HEK293T (cell line): Measurements from ENCODE around the gene HOXD12.

Experiments
- CTCF ChIA-PET: fragments of 350-600 bp; formaldehyde crosslinking; extraction: SDS; loops from one replicate; lab custom pipeline; 2021; ENCODE audit warnings: antibody characterized with exemption, inconsistent platforms; lab: Yijun Ruan, JAX
- POLR2A ChIA-PET: fragments of 350-600 bp; formaldehyde crosslinking; extraction: SDS; loops from one replicate; lab custom pipeline; 2020; ENCODE audit warnings: antibody characterized with exemption, inconsistent platforms; lab: Yijun Ruan, JAX
- DNase-seq: peaks from one replicate; pipeline ENCODE4 v3.0.0; 2012; ENCODE audit warnings: mixed read lengths; ENCODE audit errors: extremely low spot score
- ARNT ChIP-seq: fragments of 450-650 bp; IDR thresholded peaks from 2 replicates; pipeline ENCODE4 v1.6.1; 2017; ENCODE audit warnings: mild to moderate bottlenecking
- BHLHE40 ChIP-seq: fragments of 450-650 bp; IDR thresholded peaks from 2 replicates; pipeline ENCODE4 v1.6.1; 2016; ENCODE audit warnings: mild to moderate bottlenecking, moderate library complexity, borderline replicate concordance
- CTBP1 ChIP-seq: fragments of 450-650 bp; IDR thresholded peaks from 2 replicates; pipeline ENCODE4 v1.6.1; 2016; ENCODE audit warnings: borderline replicate concordance
- FOXA1 ChIP-seq: fragments of 450-650 bp; IDR thresholded peaks from 2 replicates; pipeline ENCODE4 v1.6.1; 2016; ENCODE audit warnings: mild to moderate bottlenecking
- FOXM1 ChIP-seq: fragments of 450-650 bp; IDR thresholded peaks from 2 replicates; pipeline ENCODE4 v1.6.1; 2017; ENCODE audit warnings: mild to moderate bottlenecking, borderline replicate concordance
- HDGF ChIP-seq: fragments of 450-650 bp; IDR thresholded peaks from 2 replicates; pipeline ENCODE4 v1.6.1; 2017; ENCODE audit warnings: antibody characterized with exemption, borderline replicate concordance
- L3MBTL2 ChIP-seq: fragments of 450-650 bp; conservative IDR thresholded peaks from 2 replicates; pipeline ENCODE4 v1.6.1; 2016; ENCODE audit warnings: mild to moderate bottlenecking
- LEF1 ChIP-seq: fragments of 450-650 bp; IDR thresholded peaks from 2 replicates; pipeline ENCODE4 v1.6.1; 2017; ENCODE audit warnings: mild to moderate bottlenecking, borderline replicate concordance
- NFRKB ChIP-seq: fragments of 450-650 bp; IDR thresholded peaks from 2 replicates; pipeline ENCODE4 v1.6.1; 2016; ENCODE audit warnings: mild to moderate bottlenecking, moderate library complexity
- PKNOX1 ChIP-seq: fragments of 450-650 bp; IDR thresholded peaks from 2 replicates; pipeline ENCODE4 v1.6.1; 2016
- SP1 ChIP-seq: fragments of 450-650 bp; IDR thresholded peaks from 2 replicates; pipeline ENCODE4 v1.6.1; 2017
- SUZ12 ChIP-seq: fragments of 450-650 bp; IDR thresholded peaks from 2 replicates; pipeline ENCODE4 v1.6.1; 2016; ENCODE audit warnings: mild to moderate bottlenecking
- TARDBP ChIP-seq: fragments of 450-650 bp; IDR thresholded peaks from 2 replicates; pipeline ENCODE4 v1.6.1; 2016
- ZNF384 ChIP-seq: fragments of 450-650 bp; IDR thresholded peaks from 2 replicates; pipeline ENCODE4 v1.6.1; 2016

The HOXD12 gene

GRCh38 chr2:176122052-176122682 is 22.6 kb downstream of the HOXD12 start:
- no peak for TF ChIP-seq CTBP1
- TF ChIP-seq ZNF384, result no peak
- TF ChIP-seq FOXM1, result no peak
- TF ChIP-seq FOXA1, result no peak
- DNase-seq, result no peak
- CTCF ChIA-PET, result no interaction called here
- POLR2A ChIA-PET, result interaction anchor here (1.5 kb wide), 1 partner anchor 17 kb away, joined by 5 read pairs; no protein-coding TSS in a partner anchor

GRCh38 chr2:176122683-176123410 is 23.3 kb downstream of the HOXD12 start, which contains the start of gene HOXD9:
Gene HOXD9, plus strand, starts transcription at chr2:176122719. Its CDS starts 50 bp downstream, at chr2:176122769.
- ChIA-PET CTCF (no interaction called here), POLR2A (interaction anchor here (1.3 kb wide), 1 partner anchor 18 kb away, joined by 4 read pairs; no protein-coding TSS in a partner anchor)
- DNase-seq, result no peak

GRCh38 chr2:176123411-176124109 is 24.0 kb downstream of the HOXD12 start:
- DNase-seq, result no peak
- ChIA-PET CTCF (no interaction called here), POLR2A (interaction anchor here (1.3 kb wide), 1 partner anchor 19 kb away, joined by 4 read pairs; no protein-coding TSS in a partner anchor)
- TF ChIP-seq HDGF, result no peak
- peak; percentile 88 for TF ChIP-seq PKNOX1
- peak; percentile 64; the same call in 1 of the 2 replicates for TF ChIP-seq CTBP1

More at GRCh38 chr2:176122683-176123410, 23.3 kb downstream of the HOXD12 start, which contains the start of gene HOXD9:
- TF ChIP-seq ARNT, result no peak
- TF ChIP-seq L3MBTL2, result no peak
- peak; percentile 12; the same call in 1 of the 2 replicates for TF ChIP-seq FOXM1
- no peak for TF ChIP-seq BHLHE40

- TF ChIP-seq ZNF384, result no peak
- no peak for TF ChIP-seq HDGF
- TF ChIP-seq L3MBTL2, result no peak
- no peak for TF ChIP-seq TARDBP
- no peak for TF ChIP-seq FOXM1
- TF ChIP-seq FOXA1, result no peak
- TF ChIP-seq ARNT, result no peak
- no peak for TF ChIP-seq BHLHE40
- TF ChIP-seq SUZ12, result no peak
- ChIA-PET POLR2A (interaction anchor here (1.3 to 3.8 kb wide), 2 partner anchors 19 kb away, joined by 4 to 24 read pairs; no protein-coding TSS in a partner anchor), CTCF (interaction anchor here (1.9 to 2.8 kb wide), 2 partner anchors 527 to 530 kb away, joined by 6 to 25 read pairs; no protein-coding TSS in a partner anchor)
- no peak for DNase-seq
These were observed 24.7 kb downstream of the HOXD12 start for GRCh38 chr2:176124110-176124946.

GRCh38 chr2:176124947-176125771 is 25.6 kb downstream of the HOXD12 start:
- no peak for TF ChIP-seq FOXM1
- TF ChIP-seq LEF1, result no peak
- TF ChIP-seq BHLHE40, result no peak
- ChIA-PET CTCF (interaction anchor here (1.9 to 2.8 kb wide), 2 partner anchors 526 to 529 kb away, joined by 6 to 25 read pairs; no protein-coding TSS in a partner anchor), POLR2A (interaction anchor here (3.8 kb wide), 1 partner anchor 20 kb away, joined by 24 read pairs; no protein-coding TSS in a partner anchor)
- DNase-seq, result no peak

GRCh38 chr2:176125772-176126054 is 26.1 kb downstream of the HOXD12 start:
- no peak for DNase-seq
- POLR2A ChIA-PET, result interaction anchor here (3.8 kb wide), 1 partner anchor 20 kb away, joined by 24 read pairs; no protein-coding TSS in a partner anchor
- TF ChIP-seq SUZ12 (no peak), FOXA1 (no peak), HDGF (no peak), L3MBTL2 (no peak), FOXM1 (no peak), ZNF384 (no peak), NFRKB (no peak), SP1 (no peak), ARNT (no peak)
- CTCF ChIA-PET, result interaction anchor here (1.9 to 2.8 kb wide), 2 partner anchors 526 to 529 kb away, joined by 6 to 25 read pairs; no protein-coding TSS in a partner anchor
